Suppressor macrophage treated with lipopolysaccharide for 4 hours (primary cell): ENCODE measurements around the gene CTNNBL1.

ENCODE experiments used
- DNase-seq: peaks from one replicate; pipeline ENCODE4 v3.0.0-alpha.2; 2020

CTNNBL1 gene

DNA sequence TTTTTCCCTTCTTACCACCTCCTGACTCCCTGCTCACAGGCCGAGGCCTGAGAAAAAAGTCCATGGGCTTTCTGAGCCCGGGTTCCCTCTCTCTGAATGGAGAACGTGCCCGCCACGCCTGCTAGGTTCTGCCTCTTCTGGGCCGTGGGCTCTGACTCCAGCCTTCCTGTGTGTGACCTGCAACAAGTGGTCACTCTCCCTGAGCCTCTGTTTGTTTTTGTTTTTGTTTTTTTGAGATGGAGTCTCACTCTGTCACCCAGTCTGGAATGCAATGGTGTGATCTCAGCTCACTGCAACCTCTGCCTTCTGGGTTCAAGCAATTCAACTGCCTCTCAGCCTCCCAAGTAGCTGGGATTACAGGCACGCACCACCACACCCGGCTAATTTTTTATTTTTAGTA lies 191.2 kb downstream of the CTNNBL1 start:
- DNase-seq, result no peak

DNA sequence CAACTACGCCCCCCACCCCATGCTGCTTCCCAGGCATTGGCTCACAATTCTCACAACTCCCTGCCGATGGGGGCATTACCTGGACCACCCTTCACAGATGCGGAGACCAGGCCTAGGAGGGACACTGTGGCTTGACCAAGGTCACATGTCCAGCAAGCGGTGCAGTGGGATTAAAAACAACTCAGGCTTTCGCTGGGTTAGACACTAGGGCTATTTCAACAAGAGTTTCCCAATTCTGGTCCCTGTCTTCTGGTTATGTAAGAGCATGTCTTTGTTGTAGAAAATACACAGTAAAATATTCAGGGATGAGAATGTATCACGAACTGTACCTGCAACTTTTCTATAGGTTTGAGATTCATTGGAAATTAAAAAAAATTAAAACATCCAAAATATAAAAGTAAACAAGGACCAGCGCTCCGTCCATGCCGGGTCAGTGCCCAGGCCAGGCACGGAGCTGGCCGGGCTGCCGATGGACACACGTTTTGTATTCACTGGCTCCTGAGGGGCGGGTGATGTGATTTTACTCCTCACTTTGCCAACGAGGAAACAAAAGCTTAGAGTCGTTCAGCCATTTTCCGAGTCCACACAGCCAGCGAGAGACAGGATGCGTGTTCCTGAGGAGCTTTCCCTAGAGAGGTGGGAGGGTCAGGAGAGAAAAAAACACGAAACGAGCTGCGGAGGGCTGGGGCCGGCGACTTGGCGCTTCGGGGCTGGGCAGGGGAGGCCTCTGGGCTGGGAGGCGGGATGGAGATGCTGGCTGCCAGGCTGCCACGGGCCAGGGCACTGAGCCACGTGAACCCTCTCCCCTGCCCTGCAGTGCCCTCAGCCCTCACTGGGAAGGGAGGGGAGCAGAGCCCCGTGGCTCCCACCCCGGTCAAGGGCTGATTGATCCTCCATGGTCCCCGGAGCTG lies 192.0 kb downstream of the CTNNBL1 start:
- no peak for DNase-seq

DNA sequence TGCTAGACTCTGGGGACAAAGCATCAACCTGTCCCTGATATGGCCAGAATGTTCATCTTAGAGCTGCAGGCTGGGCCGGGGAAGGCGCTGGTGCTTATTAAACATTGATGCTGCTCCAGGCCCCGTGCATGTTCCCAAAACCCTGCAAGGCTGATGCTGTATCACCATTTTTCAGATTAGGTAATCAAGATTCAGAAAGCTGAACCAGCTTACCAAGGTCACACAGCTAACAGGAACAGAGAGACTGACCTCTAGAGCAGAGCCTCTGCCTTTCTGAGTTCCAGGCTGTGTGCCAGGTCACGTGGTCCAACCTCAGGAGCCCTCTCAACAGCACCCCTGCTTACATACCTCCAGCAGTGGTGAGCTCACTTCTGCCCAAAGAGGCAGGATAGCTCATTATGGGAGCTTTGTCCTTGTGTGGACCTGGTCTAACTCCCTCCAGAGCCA lies 193.0 kb downstream of the CTNNBL1 start:
- DNase-seq, result no peak

DNA sequence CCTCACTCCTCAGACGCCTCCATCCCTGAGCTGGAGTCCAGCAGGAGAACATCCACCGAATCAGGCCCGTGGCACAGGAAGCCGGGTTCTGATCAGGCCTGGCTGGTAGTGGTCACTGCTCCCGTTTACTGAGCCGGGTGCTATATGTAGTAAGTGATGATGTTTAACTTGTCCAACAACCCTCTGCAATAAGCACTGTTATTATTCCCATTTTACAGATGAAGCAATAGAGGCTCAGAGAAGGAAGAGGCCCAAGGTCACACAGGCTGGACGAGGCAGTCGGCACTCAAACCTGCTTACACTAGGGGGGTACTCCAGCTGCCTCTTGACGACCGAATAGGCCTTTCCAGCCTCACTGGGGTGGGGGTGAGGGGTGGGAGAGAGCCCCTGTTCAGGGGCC lies 194.8 kb downstream of the CTNNBL1 start:
- no peak for DNase-seq

DNA sequence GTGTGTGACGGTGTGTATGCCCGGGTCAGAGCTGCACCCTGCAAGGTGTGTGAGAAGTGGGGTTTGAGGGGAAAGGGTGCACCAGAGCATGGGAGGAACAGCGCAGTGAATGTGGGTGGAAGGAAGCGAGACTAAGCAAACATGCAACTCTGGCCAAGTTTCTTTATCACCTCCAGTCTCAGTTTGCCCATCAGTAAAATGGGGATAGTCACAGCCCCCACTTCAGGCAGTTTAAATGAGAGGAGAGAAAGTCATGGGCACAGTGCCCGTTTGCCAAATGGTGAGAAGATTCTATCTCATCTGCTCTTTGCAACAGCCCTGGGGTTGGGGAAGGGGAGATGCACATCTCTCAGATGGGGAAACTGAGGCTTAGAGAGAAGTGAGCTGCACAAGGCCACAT lies 196.3 kb downstream of the CTNNBL1 start:
- DNase-seq, result no peak

DNA sequence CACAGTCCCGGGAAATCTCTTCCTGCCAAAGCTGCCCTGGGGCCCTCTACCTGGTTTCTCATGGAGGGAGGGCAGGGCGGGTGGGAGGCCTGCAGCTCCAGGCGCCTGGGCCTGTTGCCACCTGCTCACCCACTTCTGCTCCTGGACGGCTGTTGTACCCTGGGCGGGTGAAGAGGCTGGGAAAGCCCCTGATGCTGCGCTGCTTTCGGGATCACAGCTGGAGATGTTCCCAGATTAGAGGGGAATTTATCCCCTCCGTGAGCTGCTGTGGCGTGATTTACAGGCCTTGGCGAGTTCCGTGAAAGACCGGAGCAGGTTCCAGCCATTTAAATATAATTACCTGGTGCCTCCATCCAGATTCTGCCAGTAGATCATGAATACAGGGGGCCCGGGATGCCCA lies 196.8 kb downstream of the CTNNBL1 start:
- no peak for DNase-seq

DNA sequence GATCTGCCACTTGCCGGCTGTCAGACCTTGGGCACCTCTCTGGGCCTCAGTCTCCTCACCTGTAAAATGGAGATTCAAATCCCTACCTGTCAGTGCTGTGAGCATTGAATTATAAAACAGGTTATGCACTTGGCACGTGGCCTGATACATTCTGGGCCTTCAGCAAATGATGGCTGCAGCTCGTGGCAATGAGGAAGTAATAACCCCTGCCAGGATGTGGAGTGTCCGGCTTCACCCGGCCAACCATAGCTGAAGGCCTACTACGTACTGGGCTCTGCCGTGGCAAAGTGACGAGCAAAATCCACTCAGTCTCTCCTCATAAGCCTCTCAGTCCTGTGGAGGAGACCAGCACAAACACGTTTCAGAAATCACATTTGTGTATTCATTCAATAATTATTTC lies 198.2 kb downstream of the CTNNBL1 start:
- DNase-seq, result no peak

DNA sequence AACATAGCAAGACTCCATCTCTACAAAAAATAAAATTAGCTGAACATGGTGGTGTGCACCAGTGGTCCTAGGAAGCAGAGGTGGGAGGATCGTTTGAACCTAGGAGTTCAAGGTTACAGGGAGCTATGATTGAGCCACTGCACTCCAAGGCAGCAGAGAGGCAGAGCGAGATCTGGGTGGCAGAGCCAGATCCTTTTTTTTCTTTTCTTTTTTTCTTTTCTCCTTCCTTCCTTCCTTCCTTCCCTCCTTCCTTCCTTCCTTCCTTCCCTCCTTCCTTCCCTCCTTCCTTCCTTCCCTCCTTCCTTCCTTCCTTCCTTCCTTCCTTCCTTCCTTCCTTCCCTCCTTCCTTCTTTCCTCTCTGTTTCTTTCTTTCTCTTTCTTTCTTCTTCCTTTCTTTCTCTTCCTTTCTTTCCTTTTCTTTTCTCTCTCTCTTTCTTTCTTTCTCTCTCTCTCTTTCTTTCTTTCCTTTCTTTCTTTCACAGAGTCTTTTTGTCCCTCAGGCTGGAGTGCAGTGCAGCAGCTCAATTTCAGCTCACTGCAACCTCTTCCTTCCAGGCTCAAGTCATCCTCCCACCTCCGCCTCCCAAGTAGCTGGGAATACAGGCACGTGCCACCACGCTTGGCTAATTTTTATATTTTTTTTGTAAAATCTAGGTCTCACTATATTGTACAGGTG lies 199.9 kb downstream of the CTNNBL1 start:
- DNase-seq, result no peak

DNA sequence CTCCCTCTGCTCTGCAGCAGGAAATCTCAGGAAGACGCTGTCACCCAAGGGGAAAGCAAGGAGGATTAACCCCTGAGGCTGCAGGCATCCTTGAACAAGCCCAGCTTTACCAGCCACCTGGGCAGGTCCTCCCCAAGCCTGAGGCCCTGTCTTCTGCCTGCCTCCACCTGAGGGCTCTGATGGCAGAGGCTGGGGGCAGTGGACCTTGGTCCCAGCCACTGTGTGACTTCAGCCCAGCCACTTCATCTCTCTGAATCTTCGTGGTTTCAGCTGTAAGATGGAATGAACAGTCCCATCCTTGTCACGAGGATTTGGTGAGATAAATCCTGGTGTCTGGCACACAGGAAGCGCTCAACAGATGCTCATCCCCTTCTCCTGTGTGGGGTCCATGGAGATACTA lies 200.6 kb downstream of the CTNNBL1 start:
- no peak for DNase-seq

DNA sequence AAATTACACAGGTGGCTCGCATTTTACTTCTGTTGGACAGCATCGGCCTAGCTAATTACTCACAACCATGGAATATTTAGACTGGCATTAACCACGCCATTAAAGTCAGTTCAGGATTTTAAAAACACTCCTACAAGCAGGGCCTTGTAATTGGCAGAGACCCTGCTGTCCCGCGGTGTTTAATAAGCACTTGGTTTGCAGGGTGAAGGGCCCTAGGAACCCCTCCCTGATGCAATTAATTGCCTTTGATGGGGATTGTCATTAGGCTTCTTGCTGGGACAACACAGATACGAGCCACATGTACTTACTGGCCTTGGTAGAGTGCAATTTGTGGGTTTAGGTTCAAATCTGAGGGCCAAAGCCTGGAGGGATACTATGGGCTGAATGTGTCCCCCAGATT lies 201.3 kb downstream of the CTNNBL1 start:
- DNase-seq, result no peak

DNA sequence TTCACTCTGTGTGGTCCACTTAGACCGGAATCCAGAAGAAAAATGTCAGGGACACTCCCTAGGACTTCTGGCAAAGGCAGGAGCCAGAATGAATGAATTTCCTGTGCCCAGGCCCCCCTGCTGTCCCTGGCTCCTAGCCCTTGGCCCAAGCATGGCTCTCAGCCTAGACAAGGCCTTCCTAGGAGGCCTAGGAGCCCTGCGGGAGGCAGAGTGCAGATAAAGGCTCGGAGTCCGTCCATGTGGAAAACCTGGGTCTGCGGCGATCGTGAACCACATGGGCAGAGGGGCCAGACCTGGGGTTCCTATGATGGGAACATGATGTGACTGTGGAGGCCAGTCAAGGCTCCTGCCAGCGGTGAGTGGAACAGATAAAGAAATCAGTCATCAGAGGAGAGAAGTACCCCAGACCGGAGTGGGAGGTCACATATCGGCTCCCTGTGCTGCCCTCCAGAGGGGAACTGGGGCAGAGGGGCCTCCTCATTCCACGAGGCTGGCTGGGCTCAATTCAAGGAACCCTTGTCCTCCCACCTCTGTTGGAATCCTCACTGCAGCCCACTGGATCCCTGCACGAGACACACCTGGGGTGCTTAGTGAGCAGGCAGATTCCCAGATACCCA lies 203.2 kb downstream of the CTNNBL1 start:
- no peak for DNase-seq

DNA sequence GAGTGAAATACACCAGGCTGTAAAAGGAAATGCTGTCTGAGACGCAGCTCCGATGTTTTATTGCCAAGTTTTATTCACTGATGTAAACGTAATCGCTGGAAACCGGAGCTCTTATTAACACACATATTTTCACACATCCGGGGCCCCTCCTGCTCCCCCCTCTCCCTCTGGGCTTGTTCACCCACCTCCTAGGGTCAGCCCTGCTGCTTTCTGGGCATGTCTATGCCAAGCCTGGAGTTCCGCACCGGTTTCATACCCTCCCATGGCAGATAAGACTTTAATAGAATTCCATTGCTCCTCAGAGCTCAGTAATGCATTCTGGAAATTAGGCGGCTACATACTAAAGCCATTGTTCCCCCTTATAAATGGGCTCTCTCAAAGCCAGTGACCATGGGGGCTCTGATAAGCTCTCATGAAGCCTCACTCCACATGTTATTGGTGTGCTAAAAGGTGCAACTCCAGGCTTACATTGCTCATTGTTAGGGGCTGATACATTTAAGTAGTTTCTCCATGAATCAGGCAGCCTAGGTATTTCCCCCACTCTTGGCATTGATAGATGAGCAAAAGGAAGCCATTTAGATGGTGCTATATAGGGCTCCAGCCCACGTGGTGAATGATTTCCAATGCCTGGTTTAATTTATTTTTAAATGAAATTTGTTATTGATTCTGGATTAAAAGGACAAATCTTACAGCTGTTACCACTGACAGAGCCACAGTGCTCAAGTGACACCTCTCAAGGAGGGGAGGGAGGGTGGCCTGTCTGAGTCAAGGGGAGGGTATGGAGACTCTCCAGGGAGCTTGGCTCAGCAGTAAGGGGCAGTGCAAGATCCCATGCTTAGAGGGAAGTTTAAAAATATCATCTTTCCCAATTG lies 204.6 kb downstream of the CTNNBL1 start:
- no peak for DNase-seq

DNA sequence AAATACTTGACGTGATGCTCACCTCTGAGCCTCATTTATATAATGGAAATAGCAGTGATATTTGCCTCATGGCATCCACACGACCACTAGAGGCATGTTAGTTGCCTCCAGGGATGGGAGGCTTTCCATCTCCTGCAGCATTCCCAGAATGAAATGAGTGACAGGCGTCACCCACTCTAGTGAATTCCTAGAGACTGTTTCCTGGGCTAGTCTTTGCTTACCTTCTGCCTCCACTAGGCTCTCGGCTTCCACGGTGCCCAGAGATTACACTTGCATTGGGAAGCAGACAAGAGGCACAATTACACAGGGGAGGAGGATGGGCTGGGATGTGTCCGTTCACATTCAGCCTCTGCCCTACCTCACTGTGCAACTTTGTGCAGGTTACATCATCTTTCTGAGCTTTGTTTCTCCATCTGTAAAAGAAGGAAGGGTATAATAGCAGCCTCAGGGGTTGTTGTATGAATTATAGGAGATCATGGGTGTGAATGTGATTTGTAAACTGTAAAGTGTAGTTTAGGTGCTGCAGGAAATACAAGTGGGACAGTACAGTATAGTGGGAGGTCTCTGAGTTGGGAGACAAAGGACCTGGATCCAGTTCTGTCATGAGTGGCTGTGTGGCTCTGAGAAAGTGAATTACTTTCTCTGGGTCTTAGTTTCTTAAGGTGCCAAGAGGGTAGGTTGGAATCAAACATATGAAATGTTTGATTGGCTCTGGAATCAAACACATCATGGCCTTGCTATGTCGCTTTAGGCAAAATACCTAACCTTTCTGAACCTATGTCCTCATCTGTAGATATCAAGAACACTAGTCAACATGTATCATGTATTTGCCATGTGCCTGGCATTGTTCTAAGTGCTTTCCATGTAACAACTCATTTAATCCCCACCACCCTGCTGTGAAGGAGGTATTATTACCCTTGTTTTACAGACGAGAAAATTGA lies 205.5 kb downstream of the CTNNBL1 start:
- no peak for DNase-seq

DNA sequence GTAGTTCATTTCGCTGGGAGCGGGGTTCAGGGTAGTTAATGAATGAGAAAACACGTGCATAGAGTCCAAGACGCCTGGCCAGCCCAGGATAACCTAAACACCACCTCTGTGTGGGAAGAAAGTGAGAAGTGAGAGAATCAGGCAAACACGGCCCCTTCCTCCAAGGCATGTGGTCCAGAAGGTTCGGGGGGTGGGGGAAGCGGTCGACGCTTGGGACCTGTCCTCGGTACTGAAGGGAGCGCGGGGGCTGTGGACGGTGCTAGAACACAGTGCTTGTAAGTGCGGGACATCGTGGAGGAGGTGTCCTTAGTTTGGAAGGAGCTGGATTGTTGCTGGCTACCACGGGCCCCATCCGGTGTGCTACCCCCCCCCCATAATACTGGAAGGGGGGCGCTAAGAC lies 207.4 kb downstream of the CTNNBL1 start:
- DNase-seq, result no peak

DNA sequence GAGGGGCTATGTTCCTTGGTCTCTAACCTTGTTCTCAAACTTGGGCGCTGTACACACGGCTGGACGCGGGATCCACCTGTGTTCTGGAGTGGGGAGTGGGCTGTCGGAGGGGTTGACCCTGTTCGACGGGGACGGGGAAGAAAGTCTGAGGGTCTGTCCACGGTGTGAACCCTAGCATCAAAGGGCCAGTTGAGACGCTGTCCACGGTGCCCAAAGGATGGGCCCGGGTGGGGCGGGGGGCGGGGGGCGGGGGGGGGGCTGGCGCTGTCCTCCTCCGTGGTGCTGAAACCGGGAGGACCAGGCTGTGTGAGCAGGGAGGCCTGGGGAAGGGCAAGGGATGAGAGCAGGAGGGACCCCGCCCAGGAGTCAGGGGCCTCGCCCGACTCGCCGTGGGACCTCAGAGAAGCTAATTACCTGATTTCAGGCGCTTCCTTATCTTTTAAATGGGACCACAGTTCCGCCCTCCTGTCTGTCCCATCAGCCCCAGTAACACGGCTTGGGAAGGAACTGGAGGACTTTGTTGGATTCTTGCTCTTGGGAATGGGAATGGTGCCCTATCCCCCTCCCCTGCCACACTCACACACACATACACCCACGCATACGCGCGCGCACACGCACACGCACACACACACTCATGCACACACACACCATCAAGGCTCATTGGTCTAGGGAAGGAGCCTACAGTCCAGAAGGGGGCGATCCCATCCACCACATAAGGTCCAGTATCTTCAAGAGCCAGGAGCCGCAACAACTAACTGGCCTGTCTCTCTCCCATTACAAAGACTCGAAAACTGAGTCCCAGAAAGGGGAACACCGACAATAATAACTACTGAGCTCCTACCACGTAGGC lies 208.0 kb downstream of the CTNNBL1 start:
- peak; percentile 41 for DNase-seq

DNA sequence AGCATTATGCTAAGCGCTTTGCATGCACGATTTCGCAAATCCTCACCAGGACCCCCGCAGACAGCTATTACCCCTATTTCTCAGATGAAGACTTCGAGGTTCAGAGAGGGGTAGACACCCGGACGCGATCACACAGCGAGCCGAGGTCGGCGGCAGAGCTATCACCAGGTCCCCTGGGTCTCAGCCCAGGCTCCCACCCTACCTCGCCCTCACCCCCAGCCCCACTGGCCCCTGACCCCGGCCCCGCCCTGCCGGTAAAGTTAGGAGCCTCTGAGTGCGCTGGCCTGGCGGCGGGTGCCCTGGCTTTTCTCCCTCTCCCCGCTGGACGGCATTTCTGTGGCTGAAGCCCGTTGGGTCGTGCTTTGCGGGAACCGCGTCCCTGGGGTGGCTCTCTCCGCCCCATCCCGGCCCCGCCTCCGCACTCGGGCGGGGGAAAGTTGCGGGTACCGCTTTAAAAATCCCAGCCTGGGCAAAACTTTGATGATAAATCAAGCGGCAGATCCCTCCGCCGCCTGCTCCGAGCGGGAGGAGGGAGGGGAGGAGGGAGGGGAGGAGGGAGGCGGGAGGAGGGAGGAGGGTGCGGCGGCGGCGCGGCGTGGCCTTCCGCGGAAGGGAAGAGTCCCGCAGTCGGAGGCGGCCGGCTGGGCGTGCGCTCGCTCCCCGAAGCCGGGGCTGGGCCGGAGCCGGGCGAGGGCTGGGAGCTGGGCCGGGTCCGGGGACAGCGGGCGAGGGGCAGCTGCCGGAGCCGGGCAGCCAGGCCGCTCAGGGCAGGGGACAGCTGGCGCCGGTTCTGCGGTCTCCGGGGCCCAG lies 208.9 kb downstream of the CTNNBL1 start, which contains the start of gene VSTM2L:
TSS of gene VSTM2L (plus strand) at position 624 of the 810 bp plus-strand sequence. CDS start 224 bp downstream, outside the sequence.
- peak; percentile 23 for DNase-seq

DNA sequence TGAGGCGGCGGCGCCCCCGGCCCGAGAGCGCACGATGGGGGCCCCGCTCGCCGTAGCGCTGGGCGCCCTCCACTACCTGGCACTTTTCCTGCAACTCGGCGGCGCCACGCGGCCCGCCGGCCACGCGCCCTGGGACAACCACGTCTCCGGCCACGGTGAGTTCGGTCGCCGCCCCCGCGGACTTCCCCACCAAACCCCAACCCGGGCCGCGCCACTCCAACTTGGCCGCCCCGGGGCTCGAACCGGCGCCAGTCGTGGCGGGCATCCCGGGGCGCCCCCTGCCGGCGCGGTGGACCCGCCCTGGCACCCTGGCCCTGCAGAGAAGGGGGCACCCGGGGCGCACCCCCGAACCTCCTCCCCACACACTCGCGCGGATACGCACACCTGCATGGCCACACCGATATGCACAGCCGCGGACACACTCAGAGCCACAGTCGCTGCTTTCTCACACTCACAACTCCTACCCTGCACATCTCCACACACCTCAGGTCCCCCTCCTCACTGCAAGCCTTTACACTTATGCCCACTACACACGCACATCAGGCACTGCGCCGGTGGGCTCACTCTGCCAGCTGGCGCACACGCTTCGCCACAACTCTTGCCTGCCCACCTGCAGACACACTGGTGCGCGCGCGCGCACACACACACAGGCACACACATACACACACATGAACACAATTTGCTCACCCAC lies 209.6 kb downstream of the CTNNBL1 start:
- DNase-seq, result no peak

DNA sequence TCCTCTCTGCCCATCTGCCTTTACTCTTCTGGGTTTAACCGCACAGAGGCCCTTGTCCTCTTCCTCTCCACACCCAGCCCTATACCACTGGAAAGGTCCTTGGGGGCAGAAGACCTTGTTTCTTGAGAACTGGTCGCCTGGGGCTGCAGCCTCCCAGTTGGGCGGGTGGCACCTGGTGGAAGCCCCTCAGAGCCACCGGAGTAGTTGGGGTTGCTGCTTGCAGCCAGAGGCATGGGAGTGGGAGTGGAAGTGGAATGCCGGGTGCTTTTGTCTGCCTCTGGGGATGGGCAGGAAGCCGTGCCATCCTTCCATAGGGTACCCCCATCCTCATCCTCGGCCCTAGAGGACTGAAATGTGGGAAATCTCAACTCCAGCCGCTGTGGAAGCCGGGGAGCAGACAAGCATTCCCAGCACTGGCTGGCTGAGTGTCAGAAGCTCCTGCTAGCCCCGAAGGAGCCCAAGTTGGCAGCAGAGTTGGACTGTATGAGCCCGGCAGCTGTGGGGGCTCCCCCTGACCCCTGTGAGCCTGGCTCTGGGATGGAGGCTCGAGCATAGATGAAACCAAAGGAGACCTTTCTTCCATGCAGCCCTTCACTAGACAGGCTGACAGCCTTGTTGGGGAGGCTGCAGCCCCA lies 210.3 kb downstream of the CTNNBL1 start:
- no peak for DNase-seq
